SJCRH30 (cell line): ENCODE measurements around the gene RPL18. TPM values are rescaled to one million over a fixed set of nuclear protein-coding genes. Genes with fewer than 3 reads are reported as not detected.

Source experiments
- DNase-seq, 2 experiments: peaks; one replicate each; pipeline ENCODE4 v3.0.0-alpha.2; 2015 to 2020
- H3K27ac ChIP-seq: fragments of 250-450 bp; sonication (Bioruptor Pico); 2 replicates; pipeline ENCODE4 v1.5.1; 2020; ENCODE audit warnings: mild to moderate bottlenecking, moderate library complexity
- H3K27me3 ChIP-seq: fragments of 250-450 bp; sonication (Bioruptor Pico); 2 replicates; pipeline ENCODE4 v1.5.1; 2020; ENCODE audit warnings: mild to moderate bottlenecking, moderate library complexity
- H3K36me3 ChIP-seq: fragments of 250-450 bp; sonication (Bioruptor Pico); 2 replicates; pipeline ENCODE4 v1.5.1; 2020; ENCODE audit warnings: mild to moderate bottlenecking, moderate library complexity
- H3K4me1 ChIP-seq: fragments of 250-450 bp; sonication (Bioruptor Pico); 2 replicates; pipeline ENCODE4 v1.5.1; 2020; ENCODE audit warnings: mild to moderate bottlenecking, moderate library complexity
- H3K4me3 ChIP-seq: fragments of 250-450 bp; sonication (Bioruptor Pico); 2 replicates; pipeline ENCODE4 v1.5.1; 2020; ENCODE audit warnings: mild to moderate bottlenecking, moderate library complexity
- H3K9me3 ChIP-seq: fragments of 250-450 bp; sonication (Bioruptor Pico); replicated peaks from 2 replicates; pipeline ENCODE4 v1.5.1; 2020; ENCODE audit warnings: mild to moderate bottlenecking, moderate library complexity
- total RNA-seq: library from RNA; depleted of rRNA; stranded (reverse); fragments of >200 nt; shearing (Covaris generic); gene quantifications from 2 replicates; pipeline ENCODE4 v1.2.3, GENCODE V29; 2014

RPL18 gene
- total RNA-seq, 1 experiment from 2014 or later, result 1,609 TPM

DNA sequence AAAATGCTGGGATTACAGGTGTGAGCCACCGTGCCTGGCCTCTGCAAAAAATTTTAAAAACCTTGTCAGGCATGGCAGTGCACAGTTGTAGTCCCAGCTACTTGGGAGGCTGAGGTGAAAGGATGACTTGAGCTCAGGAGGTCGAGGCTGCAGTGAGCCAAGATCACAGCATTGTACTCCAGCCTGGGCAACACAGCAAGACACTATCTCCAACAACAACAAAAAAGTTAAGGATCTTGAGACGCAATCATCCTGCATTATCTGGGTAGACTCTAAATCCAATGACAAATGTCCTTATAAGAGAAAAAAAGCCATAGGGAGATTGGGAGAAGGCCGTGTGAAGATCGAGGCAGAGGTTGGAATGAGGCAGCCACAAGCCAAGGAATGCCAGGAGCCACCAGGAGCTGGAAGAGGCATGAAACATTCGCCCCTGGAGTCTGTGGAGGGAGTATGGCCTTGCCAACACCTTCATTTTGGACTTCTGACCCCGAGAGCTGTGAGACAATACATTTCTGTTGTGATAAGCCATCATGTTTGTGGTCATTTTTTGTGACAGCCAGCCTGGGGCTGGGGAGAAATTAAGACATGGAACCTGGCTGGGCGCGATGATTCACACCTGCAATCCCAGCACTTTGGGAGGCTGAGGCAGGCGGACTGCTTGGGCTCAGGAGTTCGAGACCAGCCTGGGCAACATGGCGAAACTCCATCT is 32.1 kb upstream of the RPL18 start:
- DNase-seq, result no peak

GRCh38 chr19:48648134-48648533 is 29.2 kb upstream of the RPL18 start:
- no peaks in the 10 kb centered on the region for H3K36me3 ChIP-seq
- H3K9me3 ChIP-seq, result no peaks in the 10 kb centered on the region
- no peak overlapping the region for H3K27ac ChIP-seq
- no peak overlapping the region for H3K4me3 ChIP-seq
- peaks cover 26% of the 10 kb centered on the region for H3K4me1 ChIP-seq
- H3K27me3 ChIP-seq, result no peaks in the 10 kb centered on the region
- no peak for DNase-seq

More for the DNA sequence above, 32.1 kb upstream of the RPL18 start:
- Histone ChIP-seq H3K4me1 (peaks cover 40% of the 10 kb centered on the region), H3K36me3 (no peaks in the 10 kb centered on the region), H3K27ac (no peak overlapping the region), H3K4me3 (no peak overlapping the region), H3K9me3 (no peaks in the 10 kb centered on the region), H3K27me3 (no peaks in the 10 kb centered on the region)

DNA sequence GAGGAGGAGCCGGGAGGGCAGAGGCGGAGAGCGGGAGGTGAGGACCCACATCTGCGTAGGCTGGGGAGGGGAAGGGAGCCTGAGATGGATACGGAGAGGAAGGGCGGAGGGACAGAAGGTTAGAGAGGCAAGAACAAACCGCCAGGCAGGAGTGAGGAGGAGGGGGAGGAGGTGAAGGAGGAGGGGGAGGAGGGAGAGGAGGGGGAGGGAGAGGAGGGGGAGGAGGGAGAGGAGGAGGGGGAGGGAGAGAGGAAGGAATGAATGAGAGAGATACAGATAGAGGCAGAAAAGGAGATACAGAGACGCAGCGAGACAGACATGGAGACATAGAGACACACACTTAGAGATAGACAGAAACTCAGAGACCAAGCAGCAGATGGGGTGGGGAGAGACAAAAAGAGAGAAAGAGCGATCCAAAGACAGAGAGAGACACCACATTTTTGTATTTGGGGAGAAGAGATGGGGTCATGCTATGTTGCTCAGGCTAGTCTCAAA is 27.8 kb upstream of the RPL18 start:
- H3K9me3 ChIP-seq, result no peaks in the 10 kb centered on the region
- peaks cover 18% of the 10 kb centered on the region for H3K4me1 ChIP-seq
- no peaks in the 10 kb centered on the region for H3K36me3 ChIP-seq
- peak overlapping the region; percentile 55 for H3K4me3 ChIP-seq
- H3K27me3 ChIP-seq, result no peaks in the 10 kb centered on the region
- no peak for DNase-seq
- peak overlapping the region; percentile 38; the same call in 1 of the 2 replicates for H3K27ac ChIP-seq

DNA sequence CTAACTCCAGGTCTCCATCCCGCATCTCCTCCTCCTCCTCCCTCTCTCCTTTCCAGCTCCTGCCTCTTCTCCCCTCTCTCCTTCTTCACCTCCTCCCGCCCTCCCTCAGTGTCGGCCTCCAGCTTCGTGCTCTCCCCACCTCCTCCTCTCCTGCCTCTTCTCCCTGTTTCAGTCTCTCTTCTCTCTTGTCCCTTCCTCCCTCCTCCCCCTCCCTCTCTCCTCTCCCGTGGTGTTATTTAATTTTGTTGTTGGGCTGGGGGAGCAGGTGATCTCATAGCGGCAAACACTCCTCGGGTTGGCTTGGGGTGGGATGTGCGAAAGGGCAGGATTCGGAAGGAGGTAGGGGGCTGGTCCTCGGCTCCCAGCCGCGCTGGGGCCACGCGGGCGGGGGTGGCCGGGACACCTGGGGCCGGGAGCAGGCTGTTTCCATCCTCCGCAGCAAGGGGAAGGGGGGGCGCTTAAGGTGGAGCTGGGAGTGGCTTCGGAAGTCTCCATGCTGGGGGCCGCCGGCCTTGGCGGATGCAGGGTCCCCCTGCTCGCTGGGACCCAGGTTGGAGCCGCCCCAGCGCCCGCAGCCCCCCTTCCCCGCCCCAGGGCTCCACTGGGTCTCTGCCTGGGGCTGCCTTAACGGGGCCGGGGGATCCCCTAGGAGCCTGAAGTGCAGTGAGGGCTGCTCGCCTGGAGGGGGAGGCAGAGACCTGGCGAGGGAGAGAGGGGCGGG is 27.2 kb upstream of the RPL18 start, which contains the start of gene CA11:
Gene CA11 (minus strand): TSS at position 187 of the 721 bp plus-strand sequence. CDS start 555 bp downstream, outside the sequence.
- Histone ChIP-seq H3K9me3 (no peaks in the 10 kb centered on the region), H3K36me3 (no peaks in the 10 kb centered on the region), H3K4me1 (peaks cover 18% of the 10 kb centered on the region), H3K4me3 (peak within 1 kb of the TSS; percentile 55), H3K27ac (peak within 1 kb of the TSS; percentile 38), H3K27me3 (no peaks in the 10 kb centered on the region)
- DNase-seq, result peak; percentile 93 to 95

DNA sequence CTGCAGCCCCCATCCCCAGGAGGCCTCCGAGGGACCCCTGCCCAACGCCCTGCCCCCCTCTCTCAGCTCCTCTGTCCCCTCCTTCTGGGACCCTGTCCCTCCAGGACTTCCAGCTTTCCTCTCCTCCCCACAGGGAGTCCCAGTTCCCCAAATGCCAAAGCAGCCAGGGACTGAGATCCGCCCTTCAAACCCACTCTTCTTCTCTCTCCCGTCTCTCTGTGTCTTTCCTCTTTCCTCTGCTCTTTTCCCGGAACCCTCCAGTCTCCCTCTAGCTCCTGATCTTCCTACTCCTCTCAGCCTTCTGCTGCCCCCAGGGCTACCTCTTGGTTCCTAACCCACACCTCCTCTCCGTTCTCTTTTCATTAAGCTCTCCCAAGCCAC is 26.6 kb upstream of the RPL18 start:
- peaks cover 18% of the 10 kb centered on the region for H3K4me1 ChIP-seq
- peak in 1 of 2 experiments; percentile 62 for DNase-seq
- H3K27me3 ChIP-seq, result no peaks in the 10 kb centered on the region
- no peaks in the 10 kb centered on the region for H3K9me3 ChIP-seq
- no peaks in the 10 kb centered on the region for H3K36me3 ChIP-seq
- no peak overlapping the region; the same call in 1 of the 2 replicates for H3K27ac ChIP-seq
- peak overlapping the region; percentile 55 for H3K4me3 ChIP-seq

DNA sequence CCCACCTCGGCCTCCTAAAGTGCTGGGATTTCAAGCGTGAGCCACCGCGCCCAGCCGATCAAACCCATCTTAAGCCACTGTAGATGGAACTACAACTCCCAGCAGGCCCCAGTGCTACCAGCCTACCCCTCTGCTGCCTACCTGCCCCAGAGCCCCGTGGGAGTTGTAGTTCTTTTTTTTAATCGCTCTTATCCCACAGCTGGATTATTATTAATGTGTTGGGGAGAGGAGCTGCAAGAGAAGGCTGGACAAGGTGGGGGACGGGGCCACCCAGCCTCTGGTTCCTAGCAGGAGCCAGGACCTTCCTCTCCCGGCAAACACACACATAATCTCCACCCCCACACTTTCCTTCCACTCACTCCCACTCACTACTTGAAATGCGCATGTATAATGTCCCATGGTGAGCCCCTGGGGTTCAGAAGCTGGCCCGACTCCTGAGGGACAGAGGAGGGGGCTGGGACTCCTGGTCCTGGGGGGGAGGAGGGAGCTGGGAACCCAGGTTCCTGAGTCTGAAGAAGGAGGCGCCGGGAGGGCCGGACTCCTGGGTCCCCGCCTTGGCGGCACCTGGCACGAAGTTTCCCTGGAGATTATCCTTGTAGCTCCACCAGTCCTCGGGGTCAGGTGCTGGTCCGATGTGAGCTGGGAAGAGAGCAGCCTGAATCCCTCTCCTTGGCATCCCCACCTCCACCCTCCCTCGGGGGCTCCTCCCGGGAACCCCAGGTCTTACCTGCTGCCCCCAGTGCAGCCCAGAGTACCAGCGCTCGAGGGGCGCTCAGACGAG is 26.1 kb upstream of the RPL18 start:
- Histone ChIP-seq H3K9me3 (no peaks in the 10 kb centered on the region), H3K27ac (no peak overlapping the region), H3K36me3 (no peaks in the 10 kb centered on the region), H3K4me1 (peaks cover 18% of the 10 kb centered on the region), H3K4me3 (peak overlapping the region; percentile 55), H3K27me3 (no peaks in the 10 kb centered on the region)
- DNase-seq, result peak; percentile 81 to 89

DNA sequence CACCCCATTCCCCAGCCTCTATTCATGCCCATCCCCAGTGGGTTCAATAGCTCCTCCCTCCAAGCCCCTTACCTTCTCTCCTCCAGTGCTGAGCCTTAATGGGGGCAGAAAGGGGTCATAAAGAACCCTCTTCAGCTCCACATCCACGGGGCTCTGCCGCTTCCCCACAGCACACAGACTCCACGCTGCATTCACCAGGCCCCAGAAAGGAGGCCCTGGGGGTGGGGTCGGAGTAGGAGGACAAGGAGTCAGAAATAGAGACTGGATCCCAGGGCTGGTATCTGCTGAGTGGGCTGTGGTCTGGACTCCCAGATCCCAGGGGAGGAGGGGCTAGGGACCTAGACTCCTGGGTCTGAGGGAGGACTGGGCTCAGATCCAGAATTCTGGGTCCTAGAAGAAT is 25.4 kb upstream of the RPL18 start:
- H3K9me3 ChIP-seq, result no peaks in the 10 kb centered on the region
- no peak overlapping the region for H3K27ac ChIP-seq
- no peak for DNase-seq
- H3K4me3 ChIP-seq, result no peak overlapping the region
- H3K27me3 ChIP-seq, result no peaks in the 10 kb centered on the region
- H3K36me3 ChIP-seq, result no peaks in the 10 kb centered on the region
- H3K4me1 ChIP-seq, result peaks cover 13% of the 10 kb centered on the region

DNA sequence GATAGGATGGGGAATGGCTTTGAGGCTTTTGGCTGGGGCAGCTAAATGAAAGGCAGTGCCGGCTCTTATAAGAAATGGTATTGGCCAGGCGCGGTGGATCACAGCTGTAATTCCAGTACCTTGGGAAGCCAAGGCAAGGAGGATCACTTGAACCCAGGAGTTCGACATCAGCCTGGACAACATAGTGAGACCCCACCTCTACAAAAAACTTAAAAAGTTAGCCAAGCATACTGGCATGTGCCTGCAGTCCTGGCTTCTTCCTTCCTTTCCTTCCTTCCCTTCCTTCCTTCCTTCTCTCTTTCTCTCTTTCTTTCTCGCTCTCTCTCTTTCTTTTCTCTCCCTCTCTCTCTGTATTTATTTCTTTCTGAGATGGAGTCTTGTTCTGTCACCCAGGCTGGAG is 23.9 kb upstream of the RPL18 start:
- Histone ChIP-seq H3K27ac (no peak overlapping the region), H3K27me3 (no peaks in the 10 kb centered on the region), H3K9me3 (no peaks in the 10 kb centered on the region), H3K4me1 (peaks cover 12% of the 10 kb centered on the region), H3K36me3 (no peaks in the 10 kb centered on the region), H3K4me3 (no peak overlapping the region)
- DNase-seq, result no peak

- H3K4me3 ChIP-seq, result no peak overlapping the region
- no peak for DNase-seq
- H3K27me3 ChIP-seq, result no peaks in the 10 kb centered on the region
- H3K4me1 ChIP-seq, result peaks cover 12% of the 10 kb centered on the region
- H3K9me3 ChIP-seq, result no peaks in the 10 kb centered on the region
- H3K36me3 ChIP-seq, result no peaks in the 10 kb centered on the region
- no peak overlapping the region for H3K27ac ChIP-seq
These were observed 22.9 kb upstream of the RPL18 start for GRCh38 chr19:48641850-48642249.

- Histone ChIP-seq H3K4me3 (no peak overlapping the region), H3K4me1 (peaks cover 12% of the 10 kb centered on the region), H3K27ac (no peak overlapping the region), H3K27me3 (no peaks in the 10 kb centered on the region), H3K9me3 (no peaks in the 10 kb centered on the region), H3K36me3 (no peaks in the 10 kb centered on the region)
- DNase-seq, result no peak
These were observed 20.8 kb upstream of the RPL18 start for GRCh38 chr19:48639483-48640375.

GRCh38 chr19:48638831-48639381 is 19.9 kb upstream of the RPL18 start:
- Histone ChIP-seq H3K27ac (no peak overlapping the region), H3K4me1 (peaks cover 17% of the 10 kb centered on the region), H3K27me3 (no peaks in the 10 kb centered on the region), H3K4me3 (peak overlapping the region; percentile 57; the same call in 1 of the 2 replicates), H3K9me3 (no peaks in the 10 kb centered on the region), H3K36me3 (no peaks in the 10 kb centered on the region)
- no peak for DNase-seq

DNA sequence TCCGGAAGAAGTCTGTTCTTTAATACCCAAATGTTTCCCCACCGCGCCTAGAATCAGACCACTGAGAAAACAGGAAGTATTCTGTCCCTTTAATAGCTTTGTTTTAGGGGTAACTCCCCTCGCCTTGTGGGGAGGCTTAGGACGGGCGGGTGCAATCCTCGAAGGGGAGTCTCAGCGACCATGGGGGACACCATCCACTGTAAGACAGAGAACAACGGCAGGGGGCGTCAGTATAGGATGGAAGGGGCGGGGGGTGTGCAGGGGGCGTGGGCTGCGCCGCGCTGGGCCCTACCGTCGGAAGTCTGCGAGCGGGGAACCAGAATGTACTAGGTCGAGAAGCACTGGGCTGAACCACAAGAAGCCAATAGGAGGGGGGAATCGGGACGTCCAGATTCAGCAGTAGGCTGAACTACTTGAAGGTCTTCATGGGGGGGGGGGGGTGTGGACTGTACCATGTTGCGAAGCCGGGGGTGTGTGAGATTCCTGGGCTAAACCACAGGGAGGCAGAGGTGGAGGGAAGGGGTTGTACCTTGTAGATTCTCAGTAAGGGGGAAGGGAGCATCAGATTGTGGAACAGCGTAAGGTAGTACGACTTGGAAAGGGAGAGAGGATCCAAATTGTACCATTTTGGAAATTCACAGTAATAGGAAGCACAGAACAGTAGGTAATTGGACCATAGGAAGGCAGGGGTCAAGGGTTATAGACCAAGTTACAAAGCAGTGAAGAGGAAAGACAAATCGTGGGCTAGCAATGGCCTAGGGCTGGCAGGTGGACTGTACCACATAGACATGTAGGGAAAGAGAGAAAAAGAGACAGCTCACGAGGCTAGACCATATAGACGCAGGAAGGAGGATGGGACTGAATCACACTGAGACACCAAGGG is 19.2 kb upstream of the RPL18 start:
- Histone ChIP-seq H3K27ac (peak overlapping the region; percentile 88), H3K4me3 (peak overlapping the region; percentile 57)
- peak; percentile 91 to 94 for DNase-seq

GRCh38 chr19:48637449-48637947 is 18.5 kb upstream of the RPL18 start:
- peak overlapping the region; percentile 88 for H3K27ac ChIP-seq
- H3K4me3 ChIP-seq, result peak overlapping the region; percentile 57
- no peaks in the 10 kb centered on the region for H3K36me3 ChIP-seq
- H3K4me1 ChIP-seq, result peaks cover 26% of the 10 kb centered on the region
- H3K27me3 ChIP-seq, result no peaks in the 10 kb centered on the region
- peak; percentile 99 to 100 for DNase-seq
- H3K9me3 ChIP-seq, result no peaks in the 10 kb centered on the region

More for the DNA sequence above, 19.2 kb upstream of the RPL18 start:
- peaks cover 24% of the 10 kb centered on the region for H3K4me1 ChIP-seq
- no peaks in the 10 kb centered on the region for H3K9me3 ChIP-seq
- H3K27me3 ChIP-seq, result no peaks in the 10 kb centered on the region
- no peaks in the 10 kb centered on the region for H3K36me3 ChIP-seq
